SK-N-MC (cell line): ENCODE data around the gene NFKB1.
A peak's percentile ranks its signal among the peaks of the same experiment; 100 is the strongest.

Experiments
- DNase-seq: peaks from one replicate; pipeline ENCODE4 v3.0.0-alpha.2; 2011; ENCODE audit warnings: low read depth, low spot score
- H3K27ac ChIP-seq: fragments of 200-600 bp; sonication (generic); 2 replicates; pipeline ENCODE4 v1.5.1; 2016; ENCODE audit warnings: mixed run types
- H3K36me3 ChIP-seq: fragments of 200-600 bp; sonication (generic); 2 replicates; pipeline ENCODE4 v1.6.1; 2017; ENCODE audit warnings: antibody characterized with exemption, low read length, mixed read lengths; ENCODE audit not compliant: insufficient read depth
- H3K4me3 ChIP-seq: fragments of 200-600 bp; sonication (generic); 2 replicates; pipeline ENCODE4 v1.5.1; 2016
- H3K9ac ChIP-seq: fragments of 200-600 bp; sonication (generic); 2 replicates; pipeline ENCODE4 v1.8.0; 2017; ENCODE audit warnings: mixed run types, mixed read lengths; ENCODE audit not compliant: insufficient read length
- H3K9me3 ChIP-seq: fragments of 200-600 bp; sonication (generic); 2 replicates; pipeline ENCODE4 v1.6.1; 2017; ENCODE audit warnings: low read depth, mild to moderate bottlenecking, antibody characterized with exemption, low read length, moderate library complexity, mixed read lengths
- EZH2 ChIP-seq: fragments of 200-600 bp; sonication (generic); IDR thresholded peaks from one replicate; pipeline ENCODE4 v1.6.1; 2017; ENCODE audit warnings: antibody characterized with exemption
- FOXP2 ChIP-seq: optimal IDR thresholded peaks from 2 replicates; pipeline ENCODE3; 2011; ENCODE audit warnings: mild to moderate bottlenecking, moderate library complexity; ENCODE audit not compliant: insufficient read depth; ENCODE audit errors: extremely low read length, control extremely low read depth
- POLR2AphosphoS5 ChIP-seq: IDR thresholded peaks from 2 replicates; pipeline ENCODE4 v1.6.1; 2012; ENCODE audit warnings: mild to moderate bottlenecking, low read depth, low read length, borderline replicate concordance

Gene NFKB1

DNA sequence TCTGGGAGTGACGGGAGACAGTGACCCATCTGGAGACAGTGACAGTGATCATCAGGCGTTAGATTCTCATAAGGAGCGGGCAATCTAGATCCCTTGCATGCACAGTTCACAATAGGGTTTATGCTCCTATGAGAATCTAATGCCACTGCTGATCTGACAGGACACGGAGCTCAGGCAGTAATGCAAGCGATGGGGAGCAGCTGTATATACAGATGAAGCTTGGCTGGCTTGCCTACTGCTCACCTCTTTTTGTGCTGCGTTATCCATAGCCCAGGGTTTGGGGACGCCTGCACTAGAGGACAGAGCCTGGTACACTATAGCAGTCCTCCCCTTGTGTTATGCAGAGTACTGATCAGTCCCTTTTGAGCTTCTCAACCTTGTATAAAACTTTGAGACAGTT lies 23.5 kb downstream of the NFKB1 start:
- DNase-seq = no peak
- no peak for TF ChIP-seq EZH2
- Histone ChIP-seq H3K36me3 (no peaks in the 10 kb centered on the region), H3K9ac (no peak overlapping the region), H3K4me3 (no peak overlapping the region), H3K27ac (no peak overlapping the region), H3K9me3 (no peaks in the 10 kb centered on the region)

DNA sequence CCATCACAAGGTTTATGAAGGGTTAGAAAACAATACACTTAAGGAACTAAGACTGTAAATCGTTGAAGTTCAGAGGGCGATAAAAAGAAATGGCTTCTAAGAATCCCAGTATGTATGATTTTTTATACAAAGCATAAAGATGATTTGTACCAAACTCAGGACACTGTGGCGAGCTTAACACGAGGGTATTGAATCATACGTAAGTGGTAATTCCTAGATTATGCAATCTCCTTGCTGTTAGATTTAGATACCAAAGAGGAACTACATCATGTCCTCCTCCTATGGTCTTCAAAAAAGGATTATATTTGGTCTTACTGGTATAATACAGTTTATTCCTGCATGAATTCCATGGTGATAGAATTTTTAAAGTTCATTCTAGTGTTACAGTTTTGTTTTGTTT lies 23.9 kb downstream of the NFKB1 start:
- Histone ChIP-seq H3K9ac (no peak overlapping the region), H3K27ac (no peak overlapping the region), H3K36me3 (no peaks in the 10 kb centered on the region), H3K4me3 (no peak overlapping the region), H3K9me3 (no peaks in the 10 kb centered on the region)
- no peak for DNase-seq
- TF ChIP-seq FOXP2 (no peak), EZH2 (no peak), POLR2AphosphoS5 (no peak)

DNA sequence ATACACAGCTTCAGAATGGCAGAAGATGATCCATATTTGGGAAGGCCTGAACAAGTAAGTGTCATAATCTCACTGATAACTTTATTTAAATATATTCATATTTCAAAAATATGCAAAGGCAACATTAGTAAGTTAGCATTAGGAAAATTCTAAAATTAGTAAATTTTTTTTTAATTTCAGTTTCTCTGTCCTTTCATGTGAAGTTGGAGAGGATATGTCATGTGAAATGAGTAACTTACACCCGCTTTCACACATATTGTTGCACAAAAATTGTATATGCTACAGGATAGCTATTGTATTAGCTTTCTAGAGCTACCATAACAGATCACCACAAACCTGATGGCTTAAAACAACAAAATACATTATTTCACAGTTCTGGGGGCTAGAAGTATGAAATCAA lies 24.3 kb downstream of the NFKB1 start:
- no peak overlapping the region for H3K9ac ChIP-seq
- H3K27ac ChIP-seq = no peak overlapping the region
- TF ChIP-seq FOXP2 (no peak), POLR2AphosphoS5 (no peak), EZH2 (no peak)
- no peaks in the 10 kb centered on the region for H3K36me3 ChIP-seq
- DNase-seq = no peak
- no peak overlapping the region for H3K4me3 ChIP-seq
- no peaks in the 10 kb centered on the region for H3K9me3 ChIP-seq

DNA sequence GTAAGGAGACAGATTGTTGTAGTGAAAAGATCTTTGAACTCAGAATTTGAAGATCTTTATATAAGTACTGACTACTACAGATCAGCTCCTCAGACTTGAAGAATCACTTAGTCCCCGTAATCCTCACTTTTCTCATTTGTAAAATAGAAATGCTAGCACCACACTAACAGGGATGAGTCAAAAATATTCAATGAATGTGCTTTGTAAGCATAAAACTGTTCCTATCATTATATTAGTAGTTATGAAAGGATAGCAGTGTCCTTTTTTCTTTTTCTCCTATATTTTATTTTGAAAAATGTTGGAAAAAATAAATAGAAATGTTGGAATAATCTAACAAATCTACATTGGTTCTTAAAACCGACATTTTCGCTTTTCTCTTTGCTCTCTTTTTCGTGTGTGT lies 25.4 kb downstream of the NFKB1 start:
- DNase-seq = no peak
- TF ChIP-seq FOXP2 = no peak
- TF ChIP-seq EZH2 = no peak
- TF ChIP-seq POLR2AphosphoS5 = no peak
- Histone ChIP-seq H3K4me3 (no peak overlapping the region), H3K36me3 (no peaks in the 10 kb centered on the region), H3K9me3 (no peaks in the 10 kb centered on the region), H3K27ac (no peak overlapping the region), H3K9ac (no peak overlapping the region)

DNA sequence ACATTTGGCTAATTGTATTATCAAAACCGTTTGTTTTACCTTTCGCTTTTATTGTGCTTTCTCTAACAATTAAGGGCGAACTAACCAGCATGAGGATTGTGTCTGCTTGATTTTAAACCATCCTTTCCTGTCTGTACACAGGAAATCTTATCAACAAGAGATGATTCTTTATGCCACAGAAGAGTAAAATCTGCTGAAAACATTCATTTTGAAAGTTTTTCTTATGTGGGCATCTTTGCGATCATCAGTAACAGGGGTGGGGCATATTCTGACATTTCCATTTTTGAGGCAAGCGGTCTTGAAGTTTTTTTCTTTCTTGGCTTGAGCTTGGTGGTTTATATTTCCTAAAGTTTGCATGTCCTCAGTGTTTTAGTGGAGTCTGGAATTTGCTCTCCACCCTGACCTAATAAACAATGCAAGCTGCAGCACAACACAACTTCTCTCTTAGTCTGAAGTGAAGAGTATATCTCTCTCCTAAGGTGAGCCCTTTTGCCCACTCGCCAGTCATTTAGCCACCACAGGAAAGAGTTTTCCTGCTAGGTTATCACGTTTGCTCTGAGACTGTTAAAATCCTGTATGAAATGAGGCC lies 26.6 kb downstream of the NFKB1 start:
- Histone ChIP-seq H3K36me3 (no peaks in the 10 kb centered on the region), H3K4me3 (no peak overlapping the region), H3K9ac (no peak overlapping the region), H3K27ac (no peak overlapping the region), H3K9me3 (no peaks in the 10 kb centered on the region)
- TF ChIP-seq FOXP2 = no peak
- DNase-seq = no peak

DNA sequence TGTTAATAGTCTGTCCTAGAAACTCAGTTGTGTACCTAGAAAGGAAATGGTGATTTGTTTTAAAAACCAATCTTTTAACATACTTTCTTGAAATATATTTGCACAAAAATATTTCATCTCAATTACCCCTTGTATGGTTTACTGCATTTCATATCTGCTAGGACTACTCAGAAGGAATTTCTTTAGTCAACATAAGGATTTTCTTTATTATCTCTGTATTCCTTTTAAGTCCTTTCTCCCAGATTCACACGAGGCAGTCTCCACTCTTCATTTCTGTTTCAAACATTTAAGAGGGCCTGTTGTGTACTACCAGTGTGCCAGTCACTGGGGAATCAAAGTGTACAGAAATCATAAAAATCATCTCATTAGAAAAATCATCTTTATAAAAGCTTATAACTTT lies 28.8 kb downstream of the NFKB1 start:
- Histone ChIP-seq H3K4me3 (peak overlapping the region; percentile 44; the same call in 1 of the 2 replicates), H3K36me3 (no peaks in the 10 kb centered on the region), H3K9me3 (no peaks in the 10 kb centered on the region), H3K9ac (no peak overlapping the region), H3K27ac (peak overlapping the region; percentile 71; the same call in 1 of the 2 replicates)
- DNase-seq = no peak
- no peak for TF ChIP-seq POLR2AphosphoS5
- no peak for TF ChIP-seq FOXP2
- no peak for TF ChIP-seq EZH2

DNA sequence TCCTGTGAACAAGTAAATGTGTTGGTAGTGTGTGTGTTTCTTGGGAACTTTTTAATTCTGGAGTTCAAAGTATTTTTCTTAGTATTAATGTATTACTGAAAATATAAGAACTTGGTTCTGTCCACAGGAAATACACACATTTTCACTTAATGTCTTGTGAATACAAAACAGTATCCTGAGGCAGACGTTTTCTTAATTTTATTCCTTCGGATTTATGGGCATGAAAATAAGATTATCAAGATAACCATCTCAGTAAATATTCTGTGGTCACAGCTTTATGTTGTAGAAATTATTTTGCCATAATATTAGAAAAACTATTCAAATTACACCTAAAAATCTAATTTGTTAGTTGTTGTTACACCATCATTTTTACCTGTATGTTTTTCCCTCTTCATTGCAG lies 29.8 kb downstream of the NFKB1 start:
- no peaks in the 10 kb centered on the region for H3K36me3 ChIP-seq
- peak overlapping the region; percentile 71 for H3K27ac ChIP-seq
- DNase-seq = peak; percentile 69

DNA sequence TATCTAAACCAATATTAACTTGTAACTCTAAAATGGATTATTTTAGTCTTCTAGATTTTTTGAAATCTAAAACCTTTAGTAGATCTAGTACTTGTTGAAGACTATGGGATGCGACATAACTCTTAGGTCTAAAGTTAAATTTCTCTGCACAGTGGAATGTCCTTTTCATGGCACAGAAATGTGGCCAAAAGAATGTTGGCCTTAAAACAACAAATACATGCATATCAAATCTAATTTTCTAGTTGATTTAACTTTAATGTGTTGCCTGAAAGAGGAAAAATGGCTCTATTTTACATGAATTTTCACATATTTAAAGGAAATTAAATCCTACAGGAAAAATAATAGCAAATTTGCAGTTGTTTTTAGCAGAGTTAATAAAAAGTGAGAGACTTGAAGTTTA lies 30.3 kb downstream of the NFKB1 start:
- Histone ChIP-seq H3K9me3 (no peaks in the 10 kb centered on the region), H3K4me3 (peak overlapping the region; percentile 44), H3K9ac (no peak overlapping the region), H3K36me3 (no peaks in the 10 kb centered on the region), H3K27ac (peak overlapping the region; percentile 71)
- peak; percentile 30 for DNase-seq
- TF ChIP-seq FOXP2 = no peak
- no peak for TF ChIP-seq POLR2AphosphoS5
- TF ChIP-seq EZH2 = no peak

More for the DNA sequence above, 29.8 kb downstream of the NFKB1 start:
- Histone ChIP-seq H3K4me3 (peak overlapping the region; percentile 44), H3K9ac (no peak overlapping the region), H3K9me3 (no peaks in the 10 kb centered on the region)
- TF ChIP-seq FOXP2 (no peak), POLR2AphosphoS5 (peak; percentile 51; the same call in 1 of the 2 replicates)

DNA sequence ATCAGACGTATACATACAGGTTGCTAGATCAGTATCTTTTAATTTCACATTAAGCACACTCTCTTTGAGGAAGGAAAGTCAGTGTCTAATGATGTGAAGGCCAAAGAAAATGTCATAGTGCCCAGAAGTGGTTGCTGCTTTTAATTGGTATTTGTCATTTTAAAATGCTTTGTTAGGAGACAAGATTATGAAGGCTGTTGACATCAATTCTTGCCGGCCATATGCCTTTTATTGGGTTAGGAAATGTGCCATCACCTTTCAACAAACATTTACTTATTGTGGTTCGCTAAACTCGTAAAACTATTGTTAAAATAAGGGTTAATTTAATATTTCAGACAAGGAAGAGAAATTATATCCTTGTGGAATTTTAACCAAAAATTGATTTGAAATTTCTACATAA lies 32.2 kb downstream of the NFKB1 start:
- TF ChIP-seq FOXP2 (no peak), EZH2 (no peak), POLR2AphosphoS5 (no peak)
- Histone ChIP-seq H3K36me3 (no peaks in the 10 kb centered on the region), H3K27ac (no peak overlapping the region), H3K4me3 (no peak overlapping the region), H3K9ac (no peak overlapping the region), H3K9me3 (no peaks in the 10 kb centered on the region)
- DNase-seq = no peak
